GM19452 (cell line): ENCODE measurements around the gene BANP.
"Not testable (repeated sequence)": the region's sequence is repeated elsewhere in the genome, so short reads cannot be mapped to it uniquely, and the experiment has no call there.

Experiments used
- ATAC-seq: cut with Tn5 transposase; IDR thresholded peaks from one replicate; pipeline ENCODE4 v1.9.1; 2021; ENCODE audit not compliant: unreplicated experiment

Gene BANP

GRCh38 chr16:87926246-87927194, 24.7 kb upstream of the BANP start:
- ATAC-seq, result no peak

DNA sequence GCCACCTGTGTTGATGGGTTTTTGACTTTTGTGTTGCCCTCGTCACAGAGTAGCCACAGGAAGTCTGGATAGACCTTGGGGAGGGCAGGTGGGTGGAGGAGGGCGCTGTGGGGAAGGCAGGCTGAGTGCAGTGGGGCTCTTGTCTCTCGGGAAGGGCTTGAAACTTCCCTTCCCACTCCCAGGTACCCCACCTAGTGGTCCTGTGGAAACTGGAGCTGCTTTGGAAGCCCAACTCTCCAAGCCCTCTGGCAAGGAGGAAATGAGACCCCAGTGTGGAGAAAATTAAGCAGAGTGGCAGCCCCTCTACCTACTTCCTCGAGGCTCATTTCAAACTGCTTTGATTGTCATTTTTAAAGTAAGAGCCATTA, 24.1 kb upstream of the BANP start:
- ATAC-seq, result no peak

DNA sequence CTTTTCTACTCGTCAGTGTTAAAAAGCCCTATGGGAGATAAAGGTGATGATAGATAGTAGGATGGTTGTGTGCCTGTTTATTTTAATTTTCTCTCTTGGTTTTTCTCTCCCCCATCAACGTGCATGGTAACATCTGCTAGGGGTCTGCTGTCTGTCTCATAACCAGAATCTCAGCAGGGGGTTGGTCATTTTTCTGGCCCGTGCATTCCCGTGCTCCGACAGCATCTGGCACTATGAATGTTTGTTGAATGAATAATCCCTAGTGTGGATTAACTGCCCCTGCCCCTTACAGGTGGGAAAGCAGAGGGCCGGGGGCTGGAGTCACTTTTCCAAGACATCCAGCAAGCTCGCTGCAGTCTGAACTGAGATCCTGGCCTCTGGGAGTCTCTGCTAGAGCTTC, 21.2 kb upstream of the BANP start:
- ATAC-seq, result no peak

- ATAC-seq, result no peak
Observed at GRCh38 chr16:87930456-87930855, 20.8 kb upstream of the BANP start.

DNA sequence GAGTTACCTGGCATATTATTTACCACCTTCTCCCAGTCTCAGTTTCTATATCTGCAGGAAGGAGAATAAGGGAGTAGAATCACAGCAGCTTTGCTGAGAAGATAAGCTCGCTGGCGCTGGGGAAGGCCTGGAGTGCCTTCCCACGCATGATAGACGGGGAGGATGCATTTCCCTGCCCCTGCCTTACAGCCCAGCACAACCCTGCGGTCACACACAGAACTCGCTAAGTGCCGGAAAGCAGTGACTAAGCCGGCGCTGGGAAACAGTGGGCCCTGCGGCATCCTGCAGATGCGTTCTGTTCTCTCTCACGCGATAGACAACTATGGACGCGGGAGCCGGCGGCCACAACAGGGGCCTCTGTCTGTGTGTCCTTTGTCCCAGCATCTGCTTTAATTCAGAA, 19.7 kb upstream of the BANP start:
- ATAC-seq, result no peak

GRCh38 chr16:87932475-87933139, 18.6 kb upstream of the BANP start:
- ATAC-seq, result not testable (repeated sequence)

- ATAC-seq, result no peak
Observed at GRCh38 chr16:87933140-87933495, 18.1 kb upstream of the BANP start.

DNA sequence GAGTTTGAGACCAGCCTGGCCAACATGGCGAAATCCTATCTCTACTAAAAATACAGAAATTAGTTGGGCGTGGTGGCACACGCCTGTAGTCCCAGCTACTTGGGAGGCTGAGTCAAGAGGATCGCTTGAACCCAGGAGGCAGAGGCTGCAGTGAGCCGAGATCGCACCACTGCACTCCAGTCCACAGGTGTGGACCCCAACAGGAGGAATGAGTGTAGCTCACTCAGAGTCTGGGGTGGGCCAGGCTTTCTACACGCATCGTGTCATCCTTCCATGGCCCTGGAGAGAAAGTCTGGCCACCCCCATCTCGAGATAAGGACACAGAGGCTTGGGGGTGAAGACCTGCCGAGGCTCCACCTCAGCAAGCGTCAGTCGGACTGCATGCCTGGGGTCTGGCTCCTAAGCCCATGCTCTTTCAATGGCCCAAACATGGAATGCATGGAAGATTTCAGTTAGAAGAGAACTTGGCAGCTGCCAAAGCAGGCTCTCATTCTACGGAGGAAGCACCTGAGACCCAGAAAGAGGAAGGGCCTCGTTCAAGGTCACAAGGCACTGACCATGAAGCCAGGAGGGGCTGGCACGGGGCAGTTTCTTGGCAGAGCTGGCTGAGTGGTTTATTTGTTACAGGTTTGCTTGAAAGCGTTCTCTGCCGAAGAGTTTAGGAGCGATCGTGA, 16.3 kb upstream of the BANP start:
- ATAC-seq, result not testable (repeated sequence)

DNA sequence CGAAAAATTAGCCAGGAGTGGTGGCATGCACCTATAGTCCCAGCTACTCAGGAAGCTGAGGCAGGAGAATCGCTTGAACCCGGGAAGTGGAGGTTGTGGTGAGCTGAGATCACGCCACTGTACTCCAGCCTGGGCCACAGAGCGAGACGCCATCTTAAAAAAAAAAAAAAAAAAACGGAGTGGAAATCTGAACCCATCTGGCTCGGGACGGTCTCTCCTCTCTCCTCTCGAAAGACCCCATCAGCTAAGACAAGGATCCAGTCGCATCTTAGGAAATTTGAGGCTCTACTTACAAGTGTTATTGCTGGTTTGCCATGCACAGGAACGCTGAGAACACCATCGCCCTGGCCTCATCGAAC, 15.2 kb upstream of the BANP start:
- not testable (repeated sequence) for ATAC-seq

DNA sequence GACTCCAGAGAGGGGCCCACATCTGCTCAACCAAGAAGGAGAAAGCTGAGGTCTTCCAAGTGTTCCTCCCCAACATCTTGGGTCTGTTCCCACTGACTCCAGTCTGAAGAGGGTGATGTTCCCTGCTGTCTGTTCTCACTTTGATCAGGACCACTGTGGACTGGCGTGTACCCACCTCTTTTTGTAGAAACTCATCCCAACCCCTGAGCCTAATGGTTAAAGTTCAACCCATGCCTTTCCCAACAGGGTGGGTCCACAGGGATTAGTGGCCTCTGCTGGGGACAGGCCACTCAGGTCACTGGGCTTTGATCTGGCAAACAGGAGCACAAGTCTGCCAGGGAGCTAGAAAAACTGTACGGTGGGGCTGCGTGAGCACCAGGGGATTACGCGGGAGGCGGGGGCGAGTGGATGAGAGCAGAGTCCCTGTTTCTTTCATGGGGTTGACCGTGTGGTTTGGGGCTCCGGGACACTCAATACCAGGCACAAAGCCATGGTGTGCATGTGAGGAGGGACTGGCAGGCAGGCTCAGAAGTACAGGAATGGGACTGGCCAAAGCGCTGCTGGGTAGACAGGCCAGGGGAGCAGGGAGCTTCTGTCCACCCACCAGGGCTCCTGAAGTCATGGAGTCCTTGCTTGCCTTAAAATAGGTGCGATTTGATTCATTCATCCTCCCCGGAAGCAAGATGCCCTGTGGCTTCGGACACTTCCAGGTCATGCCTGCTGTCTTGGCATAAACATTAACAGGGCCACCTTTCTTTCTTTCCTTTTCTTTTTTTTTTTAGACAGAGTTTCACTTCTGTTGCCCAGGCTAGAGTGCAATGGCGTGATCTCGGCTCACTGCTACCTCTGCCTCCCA, 14.6 kb upstream of the BANP start, which contains the start of gene CA5A:
TSS of gene CA5A (minus strand) at position 155 of the 856 bp plus-strand sequence. CDS start at position 76, 79 bp downstream.
- ATAC-seq, result no peak

DNA sequence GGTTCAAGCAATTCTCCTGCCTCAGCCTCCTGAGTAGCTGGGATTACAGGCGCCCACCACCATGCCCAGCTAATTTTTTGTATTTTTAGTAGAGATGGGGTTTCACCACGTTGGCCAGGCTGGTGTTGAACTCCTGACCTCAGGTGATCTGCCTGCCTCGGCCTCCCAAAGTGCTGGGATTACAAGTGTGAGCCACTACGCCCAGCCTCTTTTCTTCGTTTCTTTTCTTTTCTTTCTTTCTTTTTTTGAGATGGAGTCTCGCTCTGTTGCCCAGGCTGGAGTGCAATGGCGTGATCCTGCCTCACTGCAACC, 14.0 kb upstream of the BANP start:
- ATAC-seq, result not testable (repeated sequence)

DNA sequence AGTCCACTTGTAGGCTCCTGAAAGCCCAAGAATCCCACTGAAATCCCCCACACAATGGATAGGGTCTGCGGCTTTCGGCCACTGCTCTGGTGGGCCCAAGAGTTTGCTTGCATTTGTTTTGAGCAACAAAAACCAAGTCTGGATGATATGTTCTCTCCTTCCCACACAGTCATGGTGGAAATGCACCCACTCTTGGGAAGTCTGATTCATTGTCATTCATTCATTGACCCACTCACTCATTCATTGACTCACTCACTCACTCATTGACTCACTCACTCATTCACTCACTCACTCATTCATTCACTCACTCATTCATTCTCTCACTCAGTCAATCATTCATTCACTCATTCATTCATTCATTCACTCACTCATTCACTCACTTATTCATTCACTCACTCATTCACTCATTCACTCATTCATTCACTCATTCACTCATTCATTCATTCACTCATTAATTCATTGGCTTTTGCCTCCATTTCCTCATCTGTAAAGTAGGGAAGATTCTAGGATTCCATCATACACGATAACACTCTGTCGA, 12.8 kb upstream of the BANP start:
- no peak for ATAC-seq

- ATAC-seq, result no peak
Observed at GRCh38 chr16:87939562-87940423, 11.4 kb upstream of the BANP start.

GRCh38 chr16:87942680-87943079, 8.6 kb upstream of the BANP start:
- ATAC-seq, result no peak

- ATAC-seq, result no peak
Observed at GRCh38 chr16:87945351-87946042, 5.7 kb upstream of the BANP start.

DNA sequence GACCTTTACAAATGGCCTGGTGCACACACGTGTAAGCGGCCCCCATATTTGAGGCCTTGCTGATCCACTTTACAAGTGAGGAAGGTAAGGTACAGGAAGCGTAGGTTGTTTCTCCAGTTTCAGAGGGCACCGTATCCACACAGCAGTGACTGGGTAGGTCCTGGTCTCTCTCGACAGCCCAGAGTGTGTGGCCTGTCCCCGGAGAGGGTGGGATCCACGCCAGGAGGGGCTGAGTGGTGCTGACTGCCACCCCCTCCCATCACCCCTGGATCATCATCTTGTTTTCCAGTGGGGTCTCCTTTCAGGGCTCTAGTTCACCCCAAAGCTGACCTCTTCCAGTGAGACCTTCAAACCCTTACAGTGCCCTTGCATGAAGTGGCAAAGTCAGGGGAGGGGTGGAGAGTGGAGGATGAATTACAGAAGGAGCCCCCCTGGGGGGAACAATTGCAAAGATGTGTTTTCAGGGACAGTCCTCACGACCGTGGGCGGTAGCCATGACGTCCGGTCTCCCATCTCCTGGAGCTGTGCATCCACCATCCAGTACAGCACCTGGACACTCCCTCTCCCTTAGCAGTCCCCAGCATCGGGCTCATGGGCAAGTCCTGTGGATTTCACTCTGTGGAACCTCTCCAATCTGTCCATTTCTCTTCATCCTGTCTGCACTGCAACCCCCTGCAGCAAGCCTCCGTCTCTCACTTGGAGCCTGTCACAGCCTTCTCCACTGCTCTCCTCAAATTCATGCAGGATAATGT, 4.5 kb upstream of the BANP start:
- ATAC-seq, result no peak

DNA sequence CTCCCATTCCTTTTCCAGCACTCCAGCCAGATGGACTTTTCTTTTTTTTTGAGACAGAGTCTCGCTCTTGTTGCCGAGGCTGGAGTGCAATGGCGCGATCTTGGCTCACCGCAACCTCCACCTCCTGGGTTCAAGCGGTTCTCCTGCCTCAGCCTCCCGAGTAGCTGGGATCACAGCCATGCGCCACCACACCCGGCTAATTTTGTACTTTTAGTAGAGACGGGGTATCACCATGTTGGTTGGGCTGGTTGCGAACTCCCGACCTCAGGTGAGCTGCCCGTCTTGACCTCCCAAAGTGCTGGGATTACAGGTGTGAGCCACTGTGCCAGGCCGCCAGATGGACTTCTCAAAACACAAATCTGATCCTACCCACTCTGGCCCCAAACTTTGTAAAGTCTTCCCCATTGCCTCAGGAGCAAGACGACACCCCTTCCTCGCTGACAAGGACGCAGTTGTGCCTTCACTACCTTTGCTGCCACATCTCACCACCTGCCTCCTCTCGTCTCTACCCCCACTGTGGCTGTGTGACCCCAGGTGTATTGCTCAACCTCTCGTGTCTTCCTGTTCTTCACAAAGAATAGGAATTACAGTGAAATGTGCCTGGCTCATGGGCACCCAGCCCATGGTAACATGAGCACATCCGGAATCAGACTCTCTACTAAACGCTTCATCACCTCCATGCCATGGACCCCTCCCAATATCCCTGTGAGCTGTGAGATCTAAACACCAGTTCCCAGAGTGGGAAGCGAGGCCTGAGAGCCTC, 3.7 kb upstream of the BANP start:
- ATAC-seq, result no peak

- no peak for ATAC-seq
Observed at GRCh38 chr16:87948119-87948545, 3.1 kb upstream of the BANP start.
